SKM-1 treated with dmso at 0.1 percent for 144 hours (cell line): ENCODE measurements around the gene PSD.
A peak's percentile ranks its signal among the peaks of the same experiment; 100 is the strongest.

ENCODE experiments used
- DNase-seq: peaks from one replicate; lab custom pipeline; 2025; ENCODE audit not compliant: unreplicated experiment; lab: John Stamatoyannopoulos, UW

PSD gene

DNA sequence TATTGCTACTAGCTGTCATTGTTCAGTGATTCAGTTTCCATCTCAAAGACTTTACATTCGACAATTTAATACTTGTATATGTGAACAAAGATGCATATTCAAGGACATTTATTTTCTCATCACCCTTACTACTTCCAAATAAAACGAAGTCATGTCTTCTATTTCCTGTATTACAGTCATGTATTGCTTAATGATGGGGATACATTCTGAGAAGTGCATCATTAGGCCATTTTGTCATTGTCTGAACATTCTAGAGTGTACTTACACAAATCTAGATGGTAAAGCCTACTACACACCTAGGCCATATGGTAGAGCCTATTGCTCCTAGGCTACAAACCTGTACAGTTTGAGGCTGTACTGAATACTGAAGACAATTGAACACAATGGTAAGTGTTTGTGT is 26.3 kb upstream of the PSD start:
- DNase-seq, result no peak

DNA sequence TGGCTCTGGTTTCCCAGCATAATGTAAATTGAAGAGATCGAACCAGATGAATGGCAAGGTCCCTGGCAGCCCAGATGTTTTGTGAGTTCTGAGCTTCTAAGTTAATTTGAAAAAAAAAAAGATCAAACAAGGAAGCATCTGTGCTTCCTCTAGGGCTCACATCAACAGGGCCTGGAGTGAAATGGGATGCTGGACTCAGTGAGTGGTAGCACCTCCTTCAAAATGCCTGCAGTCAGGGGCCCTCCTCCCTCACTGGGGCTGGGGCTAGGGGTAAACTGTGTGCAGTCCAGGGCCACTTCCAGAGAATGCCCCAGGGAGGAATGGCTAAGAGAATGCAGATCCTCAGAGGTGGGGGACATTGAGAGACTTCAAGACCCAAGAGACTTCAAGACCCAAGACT is 19.8 kb upstream of the PSD start:
- no peak for DNase-seq

DNA sequence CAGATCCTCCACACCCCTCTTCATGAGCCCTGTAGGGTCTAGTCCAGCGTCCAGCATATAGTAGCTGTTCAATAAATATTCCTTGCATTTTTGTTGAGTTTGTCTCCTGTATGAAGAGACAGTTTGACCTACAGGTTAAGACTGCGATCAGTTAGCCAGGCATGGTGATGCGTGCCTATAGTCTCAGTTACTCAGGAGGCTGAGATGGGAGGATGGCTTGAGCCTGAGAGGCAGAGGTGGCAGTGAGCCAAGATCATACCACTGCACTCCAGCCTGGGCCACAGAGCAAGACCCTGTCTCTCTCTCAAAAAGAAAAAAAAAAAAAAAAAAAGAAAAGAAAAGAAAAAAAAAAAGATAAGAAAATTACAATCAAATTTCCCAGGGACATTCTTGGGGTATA is 18.9 kb upstream of the PSD start:
- no peak for DNase-seq

DNA sequence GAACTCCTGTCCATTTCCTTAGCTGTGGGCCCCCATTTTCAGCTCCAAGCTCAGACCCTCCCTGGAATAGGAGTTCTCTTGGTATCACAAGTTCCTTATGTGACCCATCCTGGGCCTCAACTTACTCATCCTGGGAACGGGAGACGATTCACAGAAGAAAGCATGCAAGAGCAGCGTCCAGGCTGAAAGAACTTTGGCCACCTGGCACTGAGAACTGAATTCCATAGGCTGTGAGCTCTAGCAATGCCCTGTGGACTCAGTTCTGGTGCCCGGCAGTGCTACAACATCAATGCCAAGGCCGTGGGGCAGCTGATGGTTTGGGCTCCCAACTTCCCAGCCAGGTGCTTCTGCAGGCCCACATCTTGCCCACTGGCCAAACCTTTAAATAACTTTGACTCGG is 17.7 kb upstream of the PSD start:
- no peak for DNase-seq

DNA sequence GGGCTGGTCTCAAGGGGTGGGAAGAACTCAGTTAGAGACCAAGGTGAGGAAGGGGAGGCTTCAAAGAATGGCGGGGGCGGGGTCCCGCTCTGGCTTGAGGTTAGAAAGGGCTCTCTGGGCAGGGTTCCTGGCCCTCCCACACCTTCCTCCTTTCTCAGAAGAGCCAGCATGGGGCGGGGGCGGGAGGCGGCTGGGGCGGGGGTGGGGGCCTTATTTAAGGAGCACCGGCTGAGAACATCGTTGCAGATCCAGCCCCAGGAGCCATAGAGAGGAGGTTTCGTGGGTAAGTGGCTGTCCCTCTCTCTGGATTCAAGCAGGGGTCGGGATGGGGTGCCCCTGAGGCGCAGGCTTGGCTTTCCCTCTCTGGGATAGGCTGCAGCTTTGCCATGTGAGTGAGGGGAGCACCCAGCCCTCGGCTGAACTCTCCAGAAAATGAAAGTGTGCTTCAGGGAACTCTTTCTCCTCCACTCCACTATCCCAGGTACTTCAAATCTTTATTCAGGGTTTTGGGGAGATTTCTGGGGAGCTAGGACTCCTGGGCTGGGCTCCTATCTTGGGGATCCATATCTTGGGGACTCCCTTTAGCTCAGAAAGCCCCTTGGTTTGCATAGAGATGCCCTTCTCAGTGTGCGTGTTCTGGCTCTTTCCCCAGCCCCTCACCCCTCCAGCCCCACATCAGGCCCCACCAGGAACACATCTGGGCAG is 17.1 kb upstream of the PSD start:
- no peak for DNase-seq

DNA sequence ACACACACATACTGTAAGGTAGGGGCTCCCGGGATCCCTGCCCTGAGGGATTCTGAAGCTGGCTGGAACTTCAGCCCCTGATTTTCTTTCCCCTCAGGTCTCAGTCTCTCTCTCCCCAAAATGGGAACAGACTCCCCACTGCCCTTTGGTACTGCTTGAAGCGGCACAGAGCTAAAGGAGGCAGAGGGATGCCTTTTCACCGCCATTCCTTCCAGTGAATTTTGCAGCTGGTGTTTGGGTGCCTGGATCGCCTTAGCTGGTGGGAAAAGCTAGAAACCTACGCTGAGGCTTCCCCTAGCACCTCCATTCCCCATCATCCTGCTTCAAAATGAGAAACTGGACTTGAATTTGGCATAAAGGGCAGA is 16.5 kb upstream of the PSD start:
- no peak for DNase-seq

DNA sequence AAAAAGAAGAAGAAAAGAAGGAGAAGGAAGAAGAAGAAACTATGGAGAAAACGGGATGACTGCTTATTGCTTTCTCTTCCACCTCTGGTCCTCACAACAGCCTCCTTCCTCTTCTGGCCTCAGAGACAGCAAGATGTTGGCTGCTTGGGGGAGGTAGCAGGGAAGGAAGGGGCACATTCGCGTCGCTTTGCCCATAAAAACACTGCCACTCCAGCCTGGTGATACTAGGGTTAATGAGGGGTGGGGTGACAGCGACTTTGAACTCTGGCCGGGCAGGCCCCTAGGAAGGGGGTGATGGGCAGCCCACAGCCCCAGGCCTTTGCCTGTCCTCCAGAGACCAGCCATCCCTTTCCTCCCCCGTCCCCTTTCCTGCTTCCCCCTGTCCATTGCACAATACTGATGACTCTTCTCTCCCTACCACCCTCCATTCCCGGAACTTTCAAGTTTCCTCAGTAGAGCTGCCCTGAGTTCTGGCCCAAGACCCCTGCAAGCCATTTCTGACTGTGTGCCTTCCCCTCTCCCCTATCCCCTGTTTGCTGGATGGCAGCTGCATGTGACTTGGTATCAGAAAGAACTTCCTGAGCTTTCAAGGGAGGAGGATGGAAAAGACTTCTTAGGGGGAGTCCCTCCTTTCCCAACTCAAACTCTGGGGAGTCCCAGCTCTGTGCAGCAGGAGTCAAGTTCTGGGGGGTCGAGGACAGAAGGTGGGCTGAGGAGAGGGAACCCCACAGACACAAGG is 16.0 kb upstream of the PSD start:
- DNase-seq, result peak; percentile 17

DNA sequence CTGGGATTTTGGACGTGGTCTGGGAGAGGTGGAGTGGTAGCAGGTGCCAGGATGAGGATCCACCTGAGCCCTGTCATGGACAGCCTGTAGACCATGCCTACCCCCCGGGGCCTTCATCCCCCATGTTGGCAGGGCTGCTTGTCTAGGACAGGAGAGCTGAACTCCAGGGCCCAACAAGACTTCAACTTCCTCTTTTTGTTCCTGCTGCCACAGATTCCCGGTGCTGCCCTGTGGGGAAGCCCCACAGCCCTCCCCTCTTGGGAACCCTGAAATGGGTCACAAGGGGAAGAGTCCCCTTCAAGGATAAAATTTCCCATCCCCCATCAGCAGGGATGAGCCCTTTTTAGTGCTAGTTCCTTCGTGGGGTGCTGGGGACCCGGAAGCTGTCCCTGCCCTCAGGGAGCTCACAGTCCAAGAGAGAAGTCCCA is 15.0 kb upstream of the PSD start:
- peak; percentile 48 for DNase-seq

DNA sequence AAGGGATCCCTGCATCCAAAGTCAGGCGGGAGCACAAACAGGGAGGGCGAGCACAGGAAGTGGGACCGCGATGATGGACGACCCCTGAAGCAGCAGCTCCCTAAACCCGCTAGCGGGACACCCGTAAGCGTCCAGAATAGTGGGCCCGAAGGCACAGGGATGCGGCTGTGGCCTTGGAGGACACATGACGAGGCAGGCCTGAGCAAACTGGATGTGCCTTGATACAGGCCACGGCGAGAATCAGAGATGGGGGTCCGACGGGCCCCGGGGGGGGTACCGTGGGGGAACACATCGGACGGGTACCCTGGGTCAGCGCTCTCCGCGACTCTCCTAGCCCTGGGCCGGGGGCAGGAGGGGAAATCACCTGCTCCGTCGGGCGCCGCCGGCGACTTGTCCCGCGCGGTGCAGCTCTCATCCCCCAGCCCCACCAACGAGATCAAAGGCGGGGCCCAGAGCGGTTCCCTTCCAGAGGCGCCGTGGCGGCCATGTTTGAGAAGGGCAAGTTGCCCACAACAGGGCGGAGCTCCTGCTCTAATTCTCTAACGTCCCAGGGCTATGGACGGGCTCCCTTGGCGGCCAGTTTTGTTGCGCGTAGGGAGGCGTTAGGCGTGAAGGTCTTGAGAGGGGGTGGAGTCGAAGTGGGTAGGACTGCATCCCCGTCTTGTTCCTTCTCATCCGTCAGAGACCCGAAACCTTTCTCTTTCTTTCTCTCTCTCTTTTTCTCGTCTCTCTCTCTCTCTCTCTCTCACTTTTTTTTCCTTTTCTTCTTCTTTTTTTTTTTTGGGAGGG is 13.8 kb upstream of the PSD start, which contains the start of gene CUEDC2:
CUEDC2 (minus strand) TSS at position 413 of the 789 bp plus-strand sequence. CDS start 7,386 bp downstream, outside the sequence.
- DNase-seq, result peak; percentile 96

DNA sequence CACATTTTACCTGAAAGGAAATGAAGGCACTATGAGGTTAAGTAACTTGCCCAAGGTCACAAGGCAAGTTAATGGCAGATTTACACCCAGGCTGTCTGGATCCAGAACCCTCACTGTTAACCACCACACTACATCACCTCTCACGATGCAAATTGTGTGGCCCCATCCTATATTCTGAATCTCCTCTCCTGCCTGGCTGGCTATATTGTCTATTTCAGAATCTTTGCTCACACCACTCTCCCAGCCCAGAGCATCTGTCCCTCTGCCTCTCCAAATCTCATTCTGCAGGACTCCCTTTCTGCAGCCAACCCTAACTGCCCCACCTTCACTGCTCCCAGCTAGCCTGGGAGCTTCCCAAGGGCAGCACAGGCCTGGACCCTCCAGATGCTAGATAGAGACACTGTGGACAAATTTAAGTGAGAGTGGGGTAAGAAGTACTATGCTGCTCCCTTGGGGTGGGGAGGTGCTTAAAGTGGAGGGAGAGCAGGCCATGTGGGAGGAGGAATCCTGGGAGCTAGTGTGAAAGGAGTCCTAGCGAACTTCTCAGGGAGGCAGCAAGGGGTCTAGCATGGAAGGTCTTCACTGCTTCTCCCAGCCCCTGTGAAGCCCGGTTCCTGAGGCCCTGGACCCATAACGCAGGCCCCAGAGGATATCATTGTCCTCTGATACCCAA is 13.0 kb upstream of the PSD start:
- DNase-seq, result no peak

DNA sequence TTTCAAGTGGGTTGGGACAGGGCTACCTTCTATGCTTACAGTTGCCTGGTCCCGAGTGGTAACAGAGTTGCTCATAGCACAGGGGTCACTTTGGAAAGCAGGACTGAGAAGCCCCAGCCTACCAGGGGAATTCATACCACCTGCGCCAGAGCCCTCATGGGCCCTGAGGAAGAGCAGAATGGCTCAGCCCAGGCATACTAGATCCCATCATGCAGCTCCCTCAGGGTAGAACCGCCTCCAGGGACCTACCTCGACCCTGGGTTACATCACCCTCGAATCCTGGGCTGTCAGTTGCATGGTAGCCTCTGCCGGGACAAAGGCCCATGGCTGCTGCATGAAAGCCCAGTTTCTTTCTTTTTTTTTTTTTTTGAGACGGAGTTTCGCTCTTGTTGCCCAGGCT is 10.9 kb upstream of the PSD start:
- no peak for DNase-seq

DNA sequence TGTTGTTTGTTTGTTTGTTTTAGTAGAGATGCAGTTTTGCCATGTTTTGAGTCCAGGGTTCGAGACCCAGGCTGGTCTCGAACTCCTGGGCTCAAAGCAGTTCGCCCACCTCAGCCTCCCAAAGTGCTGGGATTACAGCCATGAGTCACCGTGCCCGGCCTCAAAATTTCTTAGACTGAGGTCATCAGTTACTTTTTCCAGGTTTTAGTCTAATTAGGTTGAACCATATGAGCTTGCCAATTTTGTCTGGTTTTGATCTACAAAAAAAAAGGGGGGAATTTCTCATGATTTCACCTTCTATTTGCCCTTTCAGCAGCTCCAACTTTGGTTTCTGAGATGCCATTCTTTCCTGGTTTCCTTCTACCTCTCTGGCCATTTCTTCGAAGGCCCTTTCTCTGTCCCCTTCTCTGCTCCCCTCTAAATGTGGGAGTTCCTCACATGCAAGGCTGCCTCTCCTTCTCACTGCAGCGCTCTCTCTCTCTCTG is 8.3 kb upstream of the PSD start:
- no peak for DNase-seq

DNA sequence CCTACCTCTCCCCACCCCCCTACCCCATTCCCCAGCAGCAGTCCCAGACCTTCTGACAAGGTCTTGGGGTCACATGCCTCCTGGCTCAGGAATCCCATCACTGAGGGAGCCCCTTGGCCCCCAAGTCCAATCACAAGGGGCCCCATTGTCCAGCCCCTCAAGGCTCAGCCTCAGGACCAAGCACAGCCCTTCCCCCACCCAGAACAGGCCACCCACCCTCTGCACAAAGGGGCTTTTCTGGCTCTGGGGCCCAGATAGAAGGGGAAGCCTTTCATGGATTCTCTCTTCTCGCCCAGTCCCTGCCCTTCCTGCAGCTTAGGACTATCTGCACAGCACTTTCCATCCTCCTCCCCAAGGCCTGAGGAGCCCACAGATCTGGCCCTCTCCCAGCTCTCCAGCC is 6.9 kb upstream of the PSD start:
- no peak for DNase-seq

DNA sequence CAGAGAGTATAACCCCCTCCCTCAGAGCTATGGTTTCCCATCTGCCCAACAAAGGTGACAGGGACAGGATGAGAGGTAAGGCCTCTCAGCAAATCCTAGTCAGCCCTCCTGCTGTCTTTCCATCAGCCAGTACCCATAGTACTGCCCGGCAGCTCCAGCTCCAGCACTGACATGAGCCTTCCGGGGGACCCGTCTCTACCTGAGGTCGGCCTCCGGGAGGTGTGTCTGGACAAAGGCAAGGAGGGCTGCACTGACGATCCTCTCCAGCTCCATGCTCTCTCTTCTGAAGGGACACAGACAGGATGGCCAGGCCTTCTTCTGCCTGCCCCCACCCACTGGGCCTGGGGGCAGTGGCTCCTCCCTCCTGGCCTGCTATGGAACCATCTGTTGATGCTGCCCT is 6.3 kb upstream of the PSD start:
- no peak for DNase-seq

DNA sequence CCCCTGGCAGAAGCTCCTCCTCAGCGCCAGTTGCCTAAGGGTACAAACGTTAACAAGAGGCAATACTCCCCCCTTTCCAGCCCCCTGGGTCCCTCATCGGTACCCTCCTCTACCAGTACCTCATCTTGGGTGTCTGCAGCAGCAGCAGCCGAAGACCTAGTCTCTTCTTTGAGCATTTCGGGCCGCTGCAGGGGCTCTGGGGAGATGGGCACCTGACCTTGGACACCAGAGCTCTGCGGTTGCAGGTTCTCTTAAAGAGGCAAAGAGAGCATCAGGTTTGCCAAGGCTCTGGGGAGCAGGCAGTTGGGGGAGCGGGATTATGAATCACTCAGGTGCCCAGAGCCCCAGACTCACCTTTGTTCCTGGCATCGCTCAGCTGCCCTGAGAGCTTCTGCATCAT is 5.6 kb upstream of the PSD start:
- no peak for DNase-seq

DNA sequence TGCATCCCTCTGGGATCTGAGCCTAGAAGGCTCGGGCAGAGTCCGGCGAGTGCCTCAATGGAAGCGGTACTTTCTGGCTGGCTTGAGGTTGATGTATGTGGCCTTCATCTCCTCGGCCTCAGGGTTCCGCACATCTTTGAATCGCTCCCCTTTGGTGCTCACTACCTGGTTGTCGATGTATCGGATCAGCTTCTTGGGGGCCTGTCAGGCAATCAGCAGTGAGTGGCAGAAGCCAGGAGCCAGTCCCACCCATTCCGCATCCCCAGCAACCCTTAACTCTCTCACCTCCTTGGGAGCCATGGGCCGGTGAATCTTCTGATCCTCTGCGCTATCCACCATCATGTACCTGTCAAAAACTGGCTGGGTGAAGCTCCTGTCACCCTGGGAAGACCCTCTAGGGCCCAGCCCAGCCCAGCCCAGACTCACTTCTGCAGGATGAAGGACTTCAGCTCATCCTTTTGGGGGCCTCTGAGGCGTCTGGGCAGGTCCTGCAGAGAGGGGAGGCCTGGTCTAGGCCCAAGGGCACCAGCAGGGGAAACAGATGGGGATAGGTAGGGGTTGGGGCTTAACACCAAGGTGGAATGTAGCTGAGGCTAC is 4.9 kb upstream of the PSD start:
- no peak for DNase-seq

DNA sequence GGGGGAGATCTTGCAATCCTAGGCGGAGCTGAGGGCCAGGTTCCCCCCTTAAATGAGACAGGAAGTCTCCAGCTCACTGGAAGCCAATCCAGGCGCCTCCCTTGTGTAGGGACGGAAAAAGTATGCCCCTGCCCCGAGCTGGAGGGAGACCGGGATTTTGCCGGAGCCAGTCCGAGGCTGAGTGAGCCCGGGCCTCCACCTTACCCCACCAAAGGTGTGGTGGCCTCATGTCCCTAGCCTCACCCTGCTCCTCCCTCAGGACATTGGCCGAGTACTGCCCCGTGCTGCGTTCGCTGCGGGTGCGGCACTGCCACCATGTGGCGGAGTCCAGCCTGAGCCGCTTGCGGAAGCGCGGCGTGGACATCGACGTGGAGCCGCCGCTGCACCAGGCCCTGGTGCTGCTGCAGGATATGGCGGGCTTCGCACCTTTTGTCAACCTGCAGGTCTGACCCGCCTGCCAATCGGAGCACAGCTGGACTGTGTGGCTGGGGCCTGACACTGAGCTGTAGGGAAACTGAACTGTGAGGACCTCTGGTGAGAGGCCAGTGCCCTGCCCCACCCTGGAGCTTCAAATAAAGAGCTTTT is 4.1 kb upstream of the PSD start:
- peak; percentile 73 for DNase-seq

DNA sequence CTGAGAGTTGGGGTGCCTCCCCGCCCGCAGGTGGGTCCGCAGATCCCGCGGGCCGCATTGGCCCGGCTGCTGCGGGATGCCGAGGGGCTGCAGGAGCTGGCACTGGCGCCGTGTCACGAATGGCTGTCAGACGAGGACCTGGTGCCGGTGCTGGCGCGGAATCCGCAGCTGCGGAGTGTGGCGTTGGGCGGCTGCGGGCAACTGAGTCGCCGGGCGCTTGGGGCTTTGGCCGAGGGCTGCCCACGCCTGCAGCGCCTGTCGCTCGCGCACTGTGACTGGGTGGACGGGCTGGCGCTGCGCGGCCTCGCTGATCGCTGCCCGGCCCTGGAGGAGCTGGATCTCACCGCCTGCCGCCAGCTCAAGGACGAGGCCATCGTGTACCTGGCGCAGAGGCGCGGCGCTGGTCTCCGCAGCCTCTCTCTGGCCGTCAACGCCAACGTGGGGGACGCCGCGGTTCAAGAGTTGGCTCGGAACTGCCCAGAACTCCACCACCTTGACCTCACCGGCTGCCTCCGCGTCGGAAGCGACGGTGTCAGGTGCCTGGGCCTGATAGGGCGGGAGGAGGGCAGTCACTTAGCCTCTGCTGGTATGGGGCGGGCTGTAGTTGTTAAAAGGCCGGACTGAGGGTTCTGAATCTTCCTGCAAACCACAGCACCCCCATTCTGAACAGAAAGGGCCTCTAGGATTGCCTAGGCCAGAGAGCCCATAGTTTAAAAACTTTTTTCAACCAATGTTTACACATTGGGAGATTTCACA is 3.4 kb upstream of the PSD start:
- no peak for DNase-seq

DNA sequence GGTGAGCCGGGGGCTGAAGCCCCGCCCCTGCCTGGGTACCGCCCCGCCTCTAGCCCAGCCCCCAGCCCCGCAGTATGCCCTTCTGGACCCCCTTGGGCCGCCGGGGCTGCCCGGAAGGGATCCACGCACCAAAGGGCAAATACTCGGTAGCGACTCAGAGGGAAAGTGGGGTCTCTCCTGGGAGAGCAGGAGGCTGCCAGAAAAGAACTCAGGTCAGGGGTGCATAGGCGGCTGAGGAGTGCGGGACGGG is 2.8 kb upstream of the PSD start:
- no peak for DNase-seq
